Renal cortical epithelial cell (primary cell): ENCODE data around the gene MACROD2. TPM values are rescaled to one million over a fixed set of nuclear protein-coding genes. Genes with fewer than 3 reads are reported as not detected.

ENCODE experiments used
- DNase-seq: peaks from one replicate; pipeline ENCODE4 v3.0.0-alpha.2; 2011; ENCODE audit warnings: low read depth
- total RNA-seq: library from RNA; depleted of rRNA; stranded (reverse); fragments of >200 nt; gene quantifications from 2 replicates; pipeline ENCODE4 v1.2.3, GENCODE V29; 2014

The MACROD2 gene
- total RNA-seq, 1 donor from 2014 or later, result 5.4 TPM

- DNase-seq, result no peak
Measured at GRCh38 chr20:14522595-14522994, 527.3 kb downstream of the MACROD2 start.

GRCh38 chr20:14523090-14523489 is 527.8 kb downstream of the MACROD2 start:
- no peak for DNase-seq

- DNase-seq, result no peak
Measured at GRCh38 chr20:14525426-14525825, 530.1 kb downstream of the MACROD2 start.

GRCh38 chr20:14526891-14527290 is 531.6 kb downstream of the MACROD2 start:
- no peak for DNase-seq

GRCh38 chr20:14531786-14532185 is 536.5 kb downstream of the MACROD2 start:
- no peak for DNase-seq

- no peak for DNase-seq
Measured at GRCh38 chr20:14536738-14537137, 541.4 kb downstream of the MACROD2 start.

- no peak for DNase-seq
Measured at GRCh38 chr20:14538433-14538832, 543.1 kb downstream of the MACROD2 start.

- no peak for DNase-seq
Measured at GRCh38 chr20:14543040-14543439, 547.7 kb downstream of the MACROD2 start.

GRCh38 chr20:14544688-14545087 is 549.4 kb downstream of the MACROD2 start:
- no peak for DNase-seq

GRCh38 chr20:14550655-14551054 is 555.3 kb downstream of the MACROD2 start:
- DNase-seq, result no peak

GRCh38 chr20:14553774-14554534 is 558.6 kb downstream of the MACROD2 start:
- DNase-seq, result no peak

- no peak for DNase-seq
Measured at GRCh38 chr20:14555676-14556075, 560.4 kb downstream of the MACROD2 start.

- no peak for DNase-seq
Measured at GRCh38 chr20:14556206-14556605, 560.9 kb downstream of the MACROD2 start.

- no peak for DNase-seq
Measured at GRCh38 chr20:14559612-14560011, 564.3 kb downstream of the MACROD2 start.

- DNase-seq, result no peak
Measured at GRCh38 chr20:14561741-14562221, 566.5 kb downstream of the MACROD2 start.

- DNase-seq, result no peak
Measured at GRCh38 chr20:14562981-14563380, 567.7 kb downstream of the MACROD2 start.

- no peak for DNase-seq
Measured at GRCh38 chr20:14566505-14566904, 571.2 kb downstream of the MACROD2 start.

GRCh38 chr20:14568225-14568624 is 572.9 kb downstream of the MACROD2 start:
- peak; percentile 71 for DNase-seq

- DNase-seq, result no peak
Measured at GRCh38 chr20:14568701-14569100, 573.4 kb downstream of the MACROD2 start.

GRCh38 chr20:14569641-14570040 is 574.3 kb downstream of the MACROD2 start:
- DNase-seq, result peak; percentile 26

- peak; percentile 21 for DNase-seq
Measured at GRCh38 chr20:14570811-14571210, 575.5 kb downstream of the MACROD2 start.

- no peak for DNase-seq
Measured at GRCh38 chr20:14573676-14574075, 578.4 kb downstream of the MACROD2 start.

GRCh38 chr20:14576196-14576877 is 581.0 kb downstream of the MACROD2 start:
- no peak for DNase-seq
